ENCODE measurements around the gene PLGRKT.

DNA sequence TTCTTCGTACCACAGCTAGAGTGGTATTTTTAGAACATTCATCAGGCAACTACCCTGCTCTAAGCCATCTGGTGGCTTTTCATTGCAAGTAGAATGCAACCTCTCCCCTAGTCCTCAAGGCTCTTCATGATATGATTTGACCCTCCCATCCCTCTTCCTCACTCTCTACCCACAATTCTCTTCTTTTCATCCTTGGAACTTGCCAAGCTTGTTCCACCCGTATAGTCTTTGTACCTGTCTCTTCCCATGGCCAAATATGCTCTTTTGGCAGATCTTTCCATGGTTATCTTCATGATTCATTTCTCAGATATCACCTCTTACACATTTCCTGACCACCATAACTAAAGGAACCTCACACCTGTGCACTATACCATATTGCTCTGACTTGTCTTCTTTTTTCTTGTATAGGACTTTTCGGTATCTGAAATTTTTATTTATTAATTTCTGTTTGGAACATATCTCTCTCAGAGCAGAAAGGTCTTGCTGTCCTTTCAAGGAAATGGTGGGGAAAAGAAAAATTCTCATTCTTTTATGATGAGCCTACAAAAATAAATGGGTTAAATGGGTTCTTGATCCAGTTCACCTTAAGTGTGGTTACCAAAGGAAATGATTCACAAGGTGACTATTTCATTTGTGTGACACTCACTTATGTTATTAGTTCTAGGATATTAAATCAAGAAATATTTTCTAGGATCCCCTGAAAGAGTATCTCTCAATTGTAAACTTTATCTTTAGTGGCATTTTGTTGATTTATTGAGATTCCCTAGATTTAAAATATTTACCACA is 8.9 kb upstream of the PLGRKT start:
- no peak for TF ChIP-seq EZH2 (IDR thresholded peaks at IDR 0.05; ENCODE audit: borderline replicate concordance, low read length)
- TF ChIP-seq, protein P1, sequence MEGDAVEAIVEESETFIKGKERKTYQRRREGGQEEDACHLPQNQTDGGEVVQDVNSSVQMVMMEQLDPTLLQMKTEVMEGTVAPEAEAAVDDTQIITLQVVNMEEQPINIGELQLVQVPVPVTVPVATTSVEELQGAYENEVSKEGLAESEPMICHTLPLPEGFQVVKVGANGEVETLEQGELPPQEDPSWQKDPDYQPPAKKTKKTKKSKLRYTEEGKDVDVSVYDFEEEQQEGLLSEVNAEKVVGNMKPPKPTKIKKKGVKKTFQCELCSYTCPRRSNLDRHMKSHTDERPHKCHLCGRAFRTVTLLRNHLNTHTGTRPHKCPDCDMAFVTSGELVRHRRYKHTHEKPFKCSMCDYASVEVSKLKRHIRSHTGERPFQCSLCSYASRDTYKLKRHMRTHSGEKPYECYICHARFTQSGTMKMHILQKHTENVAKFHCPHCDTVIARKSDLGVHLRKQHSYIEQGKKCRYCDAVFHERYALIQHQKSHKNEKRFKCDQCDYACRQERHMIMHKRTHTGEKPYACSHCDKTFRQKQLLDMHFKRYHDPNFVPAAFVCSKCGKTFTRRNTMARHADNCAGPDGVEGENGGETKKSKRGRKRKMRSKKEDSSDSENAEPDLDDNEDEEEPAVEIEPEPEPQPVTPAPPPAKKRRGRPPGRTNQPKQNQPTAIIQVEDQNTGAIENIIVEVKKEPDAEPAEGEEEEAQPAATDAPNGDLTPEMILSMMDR (conservative IDR thresholded peaks at IDR 0.05 in 1 of 2, IDR thresholded peaks at IDR 0.05 in 1 of 2; ENCODE audit: extremely low read depth in 1 of 2, insufficient read depth in 1 of 2, low read depth in 1 of 2, low read length in 2 of 2): no peak
